Activated CD8-positive, alpha-beta T cell treated with anti-CD3 and anti-CD28 coated beads for 36 hours (primary cell): ENCODE data around the gene RCAN3. TPM values are rescaled to one million over a fixed set of nuclear protein-coding genes. Genes with fewer than 3 reads are reported as not detected.
A peak's percentile ranks its signal among the peaks of the same experiment; 100 is the strongest.

Experiments
- ATAC-seq: fragments of 200-7000 bp; cut with Tn5 transposase; one replicate; pipeline ENCODE4 v1.10.0; 2021; ENCODE audit warnings: mild to moderate bottlenecking, moderate library complexity
- CTCF ChIA-PET: fragments of 350-600 bp; sonication (Branson Sonifier 250); formaldehyde crosslinking; loops from one replicate; lab custom pipeline; 2021; ENCODE audit warnings: antibody characterized with exemption; lab: Charles Lee
- POLR2A ChIA-PET: fragments of 350-600 bp; sonication (Branson Sonifier 250); formaldehyde crosslinking; loops from one replicate; lab custom pipeline; 2021; ENCODE audit warnings: antibody characterized with exemption; lab: Charles Lee
- DNase-seq: peaks from one replicate; pipeline ENCODE4 v3.0.0-alpha.2; 2020
- H3K27ac Mint-ChIP-seq: one replicate; pipeline ENCODE4 v1.8.0; 2021; ENCODE audit warnings: mild to moderate bottlenecking, mixed read lengths
- H3K27me3 Mint-ChIP-seq: one replicate; pipeline ENCODE4 v1.8.0; 2021; ENCODE audit warnings: mixed read lengths
- H3K36me3 Mint-ChIP-seq: one replicate; pipeline ENCODE4 v1.8.0; 2021; ENCODE audit warnings: low read depth, mixed read lengths
- H3K4me1 Mint-ChIP-seq: one replicate; pipeline ENCODE4 v1.8.0; 2021; ENCODE audit warnings: low read depth, mixed read lengths
- H3K4me3 Mint-ChIP-seq: one replicate; pipeline ENCODE4 v1.8.0; 2021; ENCODE audit warnings: mild to moderate bottlenecking, moderate library complexity, mixed read lengths
- H3K9me3 Mint-ChIP-seq: one replicate; pipeline ENCODE4 v1.8.0; 2021; ENCODE audit warnings: mixed read lengths
- intact Hi-C: fragments of 100-400 bp; cut with micrococcal nuclease; formaldehyde crosslinking; loops from one replicate; pipeline ENCODE4 v1.10.0; 2022
- total RNA-seq, 2 experiments: library from RNA; stranded (reverse); gene quantifications; one replicate each; pipeline ENCODE4 v1.2.3, GENCODE V29; 2021
- TF ChIP-seq, protein P1 (sequence below): fragments of 200-600 bp; IDR thresholded peaks from one replicate; pipeline ENCODE4 v1.8.0; 2022; ENCODE audit warnings: antibody characterized with exemption, mild to moderate bottlenecking

Gene RCAN3
- total RNA-seq, 2 experiments from 2014 or later = 55.3 to 56.8 TPM

GRCh38 chr1:24535021-24535424 lies 32.4 kb downstream of the RCAN3 start:
- Mint-ChIP-seq H3K27ac (peak overlapping the region; percentile 98), H3K4me3 (peak overlapping the region; percentile 72), H3K27me3 (no peaks in the 10 kb centered on the region), H3K9me3 (peaks cover 5% of the 10 kb centered on the region), H3K4me1 (peaks cover 63% of the 10 kb centered on the region), H3K36me3 (peaks cover 64% of the 10 kb centered on the region)
- CTCF ChIA-PET = interaction anchor here (0.8 to 3.7 kb wide), 12 partner anchors 9 to 345 kb away, joined by 3 to 35 read pairs (median 6); partner anchors contain the start of genes NIPAL3 and RCAN3
- POLR2A ChIA-PET = interaction anchor here (0.7 to 1.8 kb wide), 14 partner anchors 9 to 143 kb away, joined by 3 to 8 read pairs (median 5); partner anchors contain the start of genes NIPAL3 and SRRM1
- DNase-seq (peak; percentile 90), ATAC-seq (peak; percentile 77)
- TF ChIP-seq, protein P1, sequence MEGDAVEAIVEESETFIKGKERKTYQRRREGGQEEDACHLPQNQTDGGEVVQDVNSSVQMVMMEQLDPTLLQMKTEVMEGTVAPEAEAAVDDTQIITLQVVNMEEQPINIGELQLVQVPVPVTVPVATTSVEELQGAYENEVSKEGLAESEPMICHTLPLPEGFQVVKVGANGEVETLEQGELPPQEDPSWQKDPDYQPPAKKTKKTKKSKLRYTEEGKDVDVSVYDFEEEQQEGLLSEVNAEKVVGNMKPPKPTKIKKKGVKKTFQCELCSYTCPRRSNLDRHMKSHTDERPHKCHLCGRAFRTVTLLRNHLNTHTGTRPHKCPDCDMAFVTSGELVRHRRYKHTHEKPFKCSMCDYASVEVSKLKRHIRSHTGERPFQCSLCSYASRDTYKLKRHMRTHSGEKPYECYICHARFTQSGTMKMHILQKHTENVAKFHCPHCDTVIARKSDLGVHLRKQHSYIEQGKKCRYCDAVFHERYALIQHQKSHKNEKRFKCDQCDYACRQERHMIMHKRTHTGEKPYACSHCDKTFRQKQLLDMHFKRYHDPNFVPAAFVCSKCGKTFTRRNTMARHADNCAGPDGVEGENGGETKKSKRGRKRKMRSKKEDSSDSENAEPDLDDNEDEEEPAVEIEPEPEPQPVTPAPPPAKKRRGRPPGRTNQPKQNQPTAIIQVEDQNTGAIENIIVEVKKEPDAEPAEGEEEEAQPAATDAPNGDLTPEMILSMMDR = no peak
- intact Hi-C loops = loop anchor here (5.0 to 10.0 kb wide), 3 partner anchors 33 to 118 kb away; partner anchors contain the start of genes NIPAL3 and RCAN3

- Mint-ChIP-seq H3K27me3 (no peaks in the 10 kb centered on the region), H3K9me3 (peaks cover 5% of the 10 kb centered on the region), H3K36me3 (peaks cover 66% of the 10 kb centered on the region), H3K4me1 (peaks cover 68% of the 10 kb centered on the region), H3K4me3 (peak overlapping the region; percentile 72), H3K27ac (peak overlapping the region; percentile 98)
- POLR2A ChIA-PET = interaction anchor here (0.6 to 1.8 kb wide), 21 partner anchors 10 to 144 kb away, joined by 3 to 8 read pairs (median 4); partner anchors contain the start of genes NIPAL3, RCAN3 and SRRM1
- intact Hi-C loops = loop anchor here (5.0 to 10.0 kb wide), 3 partner anchors 33 to 118 kb away; partner anchors contain the start of genes NIPAL3 and RCAN3
- TF ChIP-seq, protein P1 = no peak
- ATAC-seq = no peak
- no peak for DNase-seq
- CTCF ChIA-PET = interaction anchor here (0.8 to 3.7 kb wide), 15 partner anchors 10 to 345 kb away, joined by 3 to 35 read pairs (median 4); partner anchors contain the start of genes NIPAL3 and RCAN3
These were observed 33.1 kb downstream of the RCAN3 start for GRCh38 chr1:24535778-24536177.

DNA sequence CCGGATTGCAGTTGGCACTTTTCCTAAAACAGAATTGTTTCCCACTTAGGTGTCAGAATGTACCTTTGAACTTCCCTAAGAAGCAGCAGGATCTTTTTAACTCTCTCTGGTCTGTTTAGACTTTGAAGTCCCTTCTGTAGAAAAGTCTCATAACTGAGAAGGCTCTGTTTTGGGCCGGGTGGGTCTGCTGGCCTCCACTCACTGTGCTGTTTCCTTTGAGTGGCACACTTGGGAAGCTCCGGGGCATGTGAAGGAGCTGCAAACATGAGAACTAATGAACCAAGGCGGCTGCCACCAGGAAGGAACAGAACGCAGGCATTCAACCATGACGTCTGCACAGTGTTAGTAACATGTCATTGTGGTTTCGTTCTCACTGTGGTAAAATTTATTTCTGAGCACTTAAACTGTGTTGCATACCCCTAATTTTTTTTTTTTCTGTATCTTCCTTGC lies 33.8 kb downstream of the RCAN3 start:
- TF ChIP-seq, protein P1 = no peak
- Mint-ChIP-seq H3K4me1 (peaks cover 71% of the 10 kb centered on the region), H3K9me3 (peaks cover 5% of the 10 kb centered on the region), H3K27ac (peak overlapping the region; percentile 98), H3K36me3 (peaks cover 63% of the 10 kb centered on the region), H3K27me3 (no peaks in the 10 kb centered on the region), H3K4me3 (peak overlapping the region; percentile 72)
- POLR2A ChIA-PET = interaction anchor here (0.8 to 1.8 kb wide), 14 partner anchors 9 to 144 kb away, joined by 3 to 8 read pairs (median 5); partner anchors contain the start of gene SRRM1
- ATAC-seq = peak; percentile 61
- CTCF ChIA-PET = interaction anchor here (0.9 to 3.7 kb wide), 10 partner anchors 10 to 152 kb away, joined by 3 to 35 read pairs (median 10); partner anchors contain the start of genes NIPAL3 and RCAN3
- intact Hi-C loops = loop anchor here (5.0 to 10.0 kb wide), 3 partner anchors 34 to 119 kb away; partner anchors contain the start of genes NIPAL3 and RCAN3
- DNase-seq = peak; percentile 84

DNA sequence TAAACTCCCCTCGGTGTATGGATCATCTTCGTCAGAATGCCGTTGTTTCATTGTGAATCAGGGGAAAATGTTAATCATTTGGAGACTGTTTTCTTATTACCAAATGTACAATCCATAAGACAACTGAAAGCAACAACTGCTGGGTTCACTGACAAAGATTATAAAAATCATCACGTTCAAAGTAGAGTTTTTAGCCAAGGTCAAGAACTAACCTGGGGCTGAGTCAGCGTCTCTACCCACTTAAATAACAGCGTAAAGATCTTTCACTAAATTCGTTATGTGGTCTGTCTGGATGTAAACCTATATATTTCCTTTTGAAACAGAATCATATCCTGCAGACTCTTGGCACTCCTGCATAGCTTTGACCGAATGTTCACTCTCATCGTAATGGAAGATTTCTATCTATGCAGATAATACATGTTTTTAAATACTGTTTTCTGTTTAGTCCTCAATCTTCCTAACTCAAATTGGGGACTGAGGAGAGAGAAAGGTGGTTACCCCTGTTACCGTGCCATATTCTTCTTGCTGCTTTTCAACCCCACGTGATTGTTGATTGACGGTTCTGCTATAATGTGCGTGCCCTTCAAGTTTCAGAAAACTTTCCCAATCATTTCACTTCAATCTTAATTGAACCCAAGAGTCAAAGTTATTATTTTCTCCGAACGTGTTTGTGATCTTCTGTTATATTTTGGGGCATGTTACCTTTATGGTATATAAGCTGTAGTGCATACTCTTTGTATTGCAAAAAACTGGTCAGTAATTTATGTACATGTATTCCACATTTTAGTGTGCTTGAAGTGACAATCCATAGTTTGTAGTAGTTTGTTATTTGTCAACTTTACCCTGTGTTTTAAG lies 37.6 kb downstream of the RCAN3 start:
- intact Hi-C loops = loop anchor here (5.0 to 10.0 kb wide), 2 partner anchors 47 to 95 kb away; no protein-coding TSS in a partner anchor
- ChIA-PET CTCF (interaction anchor here (0.8 to 6.4 kb wide), 11 partner anchors 10 to 341 kb away, joined by 3 to 38 read pairs (median 7); partner anchors contain the start of genes NIPAL3, SRRM1 and STPG1), POLR2A (interaction anchor here (1.3 to 2.1 kb wide), 6 partner anchors 38 to 131 kb away, joined by 3 to 12 read pairs (median 4); partner anchors contain the start of genes NIPAL3 and RCAN3)
- DNase-seq = peak; percentile 52
- Mint-ChIP-seq H3K27ac (peak overlapping the region; percentile 84), H3K27me3 (no peaks in the 10 kb centered on the region), H3K4me3 (peak overlapping the region; percentile 48), H3K9me3 (no peaks in the 10 kb centered on the region), H3K36me3 (peaks cover 30% of the 10 kb centered on the region), H3K4me1 (peaks cover 65% of the 10 kb centered on the region)
- TF ChIP-seq, protein P1 = no peak
- peak; percentile 19 for ATAC-seq
